Thyroid gland (tissue), 4 donors: ENCODE data around the gene KBTBD7. TPM values are rescaled to one million over a fixed set of nuclear protein-coding genes. Genes with fewer than 3 reads are reported as not detected.

Experiments
- DNase-seq, 2 donors: peaks; one replicate each; pipeline ENCODE4 v3.0.0-alpha.2; 2019
- H3K27ac ChIP-seq, 3 donors: fragments of 200-600 bp; sonication (generic); 1 replicate in 2 of 3; 2 replicates in 1 of 3; pipeline ENCODE4 v1.5.1; 2016 to 2019; ENCODE audit warnings: mild to moderate bottlenecking in 1 of 3, moderate library complexity in 1 of 3
- H3K27me3 ChIP-seq: fragments of 200-600 bp; sonication (generic); one replicate; pipeline ENCODE4 v1.5.1; 2019
- H3K36me3 ChIP-seq, 2 donors: fragments of 200-600 bp; sonication (generic); one replicate each; pipeline ENCODE4 v1.5.1; 2016 to 2019
- H3K4me1 ChIP-seq, 2 donors: fragments of 200-600 bp; sonication (generic); one replicate each; pipeline ENCODE4 v1.5.1; 2017 to 2019
- H3K4me3 ChIP-seq, 3 donors: fragments of 200-600 bp; sonication (generic); replicated peaks in 1 of 3; 1 replicate in 2 of 3; 2 replicates in 1 of 3; pipeline ENCODE4 v1.5.1; 2016; ENCODE audit warnings: mild to moderate bottlenecking in 1 of 3
- H3K9me3 ChIP-seq: fragments of 200-600 bp; sonication (generic); one replicate; pipeline ENCODE4 v1.5.1; 2017
- CTCF ChIP-seq, 6 experiments: fragments of 200-600 bp in 3 of 6; fragments of 450-650 bp in 3 of 6; sonication (generic) in 3 of 6; IDR thresholded peaks; one replicate each; pipeline ENCODE4 v1.5.1; 2016 to 2019; ENCODE audit warnings: antibody characterized with exemption in 6 of 6, mild to moderate bottlenecking in 2 of 6, inconsistent platforms in 1 of 6, moderate library complexity in 1 of 6
- POLR2A ChIP-seq, 2 donors: fragments of 450-650 bp; IDR thresholded peaks; one replicate each; pipeline ENCODE4 v1.6.1; 2017; ENCODE audit warnings: antibody characterized with exemption in 2 of 2, mild to moderate bottlenecking in 2 of 2, moderate library complexity in 1 of 2
- WGBS, 2 donors: methylation state at CpG; one replicate each; pipeline ENCODE4 v1.1.5; 2017; 5-methylcytosine and 5-hydroxymethylcytosine counted together
- intact Hi-C: fragments of 100-400 bp; cut with DNase I; formaldehyde crosslinking; loops from one replicate; pipeline ENCODE4 v1.15.1; 2023
- total RNA-seq, 4 donors: library from RNA; depleted of rRNA; stranded (reverse); fragments of >200 nt; gene quantifications; one replicate each; pipeline ENCODE4 v1.2.3, GENCODE V29; 2016

The KBTBD7 gene
- total RNA-seq, 4 donors from 2014 or later = 11.4 to 19.2 (median 14.6) TPM

- H3K36me3 ChIP-seq = no peaks in the 10 kb centered on the region
- H3K9me3 ChIP-seq = no peaks in the 10 kb centered on the region
- H3K27ac ChIP-seq = no peak overlapping the region
- intact Hi-C loops = no loop called here
- TF ChIP-seq CTCF (IDR thresholded peaks at IDR 0.05) (no peak), POLR2A (IDR thresholded peaks at IDR 0.05) (no peak)
- peak; percentile 51 to 73 for DNase-seq
- no peaks in the 10 kb centered on the region for H3K27me3 ChIP-seq
- no peak overlapping the region for H3K4me3 ChIP-seq
- 73 to 79% methylated on average over 3 of the region's 3 CpGs for WGBS, 2 donors
- no peaks in the 10 kb centered on the region for H3K4me1 ChIP-seq
These were observed 37.4 kb upstream of the KBTBD7 start for GRCh38 chr13:41231786-41232185.

- Histone ChIP-seq H3K4me1 (no peaks in the 10 kb centered on the region), H3K4me3 (no peak overlapping the region), H3K27ac (no peak overlapping the region), H3K36me3 (no peaks in the 10 kb centered on the region), H3K27me3 (no peaks in the 10 kb centered on the region), H3K9me3 (no peaks in the 10 kb centered on the region)
- DNase-seq = no peak
- intact Hi-C loops = no loop called here
- 94 to 98% methylated on average over 2 of the region's 2 CpGs for WGBS, 2 donors
- TF ChIP-seq CTCF (IDR thresholded peaks at IDR 0.05) (no peak), POLR2A (IDR thresholded peaks at IDR 0.05) (no peak)
These were observed 36.8 kb upstream of the KBTBD7 start for GRCh38 chr13:41231025-41231677.

- Histone ChIP-seq H3K36me3 (no peaks in the 10 kb centered on the region), H3K9me3 (no peaks in the 10 kb centered on the region), H3K4me1 (no peaks in the 10 kb centered on the region), H3K27me3 (no peaks in the 10 kb centered on the region), H3K27ac (no peak overlapping the region), H3K4me3 (no peak overlapping the region)
- no peak for DNase-seq
- intact Hi-C loops = no loop called here
- TF ChIP-seq CTCF (IDR thresholded peaks at IDR 0.05) = no peak
- no peak for TF ChIP-seq POLR2A (IDR thresholded peaks at IDR 0.05)
These were observed 35.0 kb upstream of the KBTBD7 start for GRCh38 chr13:41229356-41229755.

GRCh38 chr13:41224113-41225110 lies 30.0 kb upstream of the KBTBD7 start:
- TF ChIP-seq POLR2A (IDR thresholded peaks at IDR 0.05) (no peak), CTCF (IDR thresholded peaks at IDR 0.05) (no peak)

More at GRCh38 chr13:41224113-41225110, 30.0 kb upstream of the KBTBD7 start:
- Histone ChIP-seq H3K27me3 (no peaks in the 10 kb centered on the region), H3K4me1 (no peaks in the 10 kb centered on the region), H3K36me3 (no peaks in the 10 kb centered on the region), H3K4me3 (no peak overlapping the region), H3K9me3 (no peaks in the 10 kb centered on the region), H3K27ac (no peak overlapping the region)
- intact Hi-C loops = loop anchor here (5.0 kb wide), 1 partner anchor 147 kb away; no protein-coding TSS in a partner anchor
- no peak for DNase-seq
- 84 to 94% methylated on average over 7 of the region's 7 CpGs for WGBS, 2 donors
